ACC112 (cell line): ENCODE measurements around the gene CFHR2.

Experiments used
- H2AFZ ChIP-seq: fragments of 200-600 bp; sonication (generic); one replicate; pipeline ENCODE4 v1.6.0; 2017; ENCODE audit warnings: antibody characterized with exemption, low read length; ENCODE audit not compliant: unreplicated experiment
- H3K27ac ChIP-seq: fragments of 200-600 bp; sonication (generic); 2 replicates; pipeline ENCODE4 v1.5.1; 2014; ENCODE audit warnings: low read depth, mild to moderate bottlenecking, antibody characterized with exemption, low read length, moderate library complexity
- H3K27me3 ChIP-seq: fragments of 200-600 bp; sonication (generic); 2 replicates; pipeline ENCODE4 v1.6.1; 2014; ENCODE audit warnings: mild to moderate bottlenecking, antibody characterized with exemption, low read length, moderate library complexity, mixed read lengths; ENCODE audit not compliant: insufficient read depth
- H3K36me3 ChIP-seq: fragments of 200-600 bp; sonication (generic); 2 replicates; pipeline ENCODE4 v1.6.1; 2016; ENCODE audit warnings: mild to moderate bottlenecking, antibody characterized with exemption, low read length, moderate library complexity, mixed read lengths; ENCODE audit not compliant: insufficient read depth
- H3K4me1 ChIP-seq: fragments of 200-600 bp; sonication (generic); one replicate; pipeline ENCODE4 v1.6.1; 2016; ENCODE audit warnings: low read length, mixed read lengths; ENCODE audit not compliant: insufficient read depth, unreplicated experiment, control insufficient read depth
- H3K4me3 ChIP-seq: fragments of 200-600 bp; sonication (generic); 2 replicates; pipeline ENCODE4 v1.5.1; 2014; ENCODE audit warnings: mild to moderate bottlenecking, low read depth, low read length
- H3K79me2 ChIP-seq: fragments of 200-600 bp; sonication (generic); one replicate; pipeline ENCODE4 v1.6.0; 2016; ENCODE audit warnings: low read length; ENCODE audit not compliant: control insufficient read depth, unreplicated experiment, insufficient read depth

The CFHR2 gene

GRCh38 chr1:197001828-197002227, 58.3 kb downstream of the CFHR2 start:
- Histone ChIP-seq H3K4me3 (no peak overlapping the region), H3K36me3 (no peaks in the 10 kb centered on the region), H3K79me2 (no peaks in the 10 kb centered on the region), H3K27me3 (no peaks in the 10 kb centered on the region), H3K4me1 (peaks cover 11% of the 10 kb centered on the region), H2AFZ (no peak overlapping the region), H3K27ac (no peak overlapping the region)

GRCh38 chr1:197003132-197003531, 59.6 kb downstream of the CFHR2 start:
- H3K79me2 ChIP-seq: no peaks in the 10 kb centered on the region

GRCh38 chr1:197008861-197009260, 65.3 kb downstream of the CFHR2 start:
- H3K27me3 ChIP-seq: no peaks in the 10 kb centered on the region
- H2AFZ ChIP-seq: no peak overlapping the region
- H3K4me3 ChIP-seq: no peak overlapping the region
- H3K79me2 ChIP-seq: no peaks in the 10 kb centered on the region
- no peaks in the 10 kb centered on the region for H3K36me3 ChIP-seq
- H3K4me1 ChIP-seq: no peaks in the 10 kb centered on the region
- no peak overlapping the region for H3K27ac ChIP-seq

More at GRCh38 chr1:197003132-197003531, 59.6 kb downstream of the CFHR2 start:
- H3K27ac ChIP-seq: no peak overlapping the region
- H2AFZ ChIP-seq: no peak overlapping the region
- no peaks in the 10 kb centered on the region for H3K36me3 ChIP-seq
- H3K27me3 ChIP-seq: no peaks in the 10 kb centered on the region
- no peak overlapping the region for H3K4me3 ChIP-seq
- H3K4me1 ChIP-seq: peaks cover 5% of the 10 kb centered on the region
